IMR-90 (cell line): Measurements from ENCODE around the gene ESPL1. TPM values are rescaled to one million over a fixed set of nuclear protein-coding genes. Genes with fewer than 3 reads are reported as not detected.

Source experiments
- ATAC-seq: fragments of 200-7000 bp; cut with Tn5 transposase; 2 replicates; pipeline ENCODE4 v1.9.1; 2020; ENCODE audit warnings: low read depth, mild to moderate bottlenecking, moderate library complexity
- BruUV-seq: library from RNA; stranded (reverse); fragments of 400-500 nt; replicated peaks from 2 replicates; lab custom pipeline; 2021; lab: Mats Ljungman, UMichigan
- CTCF ChIA-PET: fragments of 300-600 bp; formaldehyde crosslinking; extraction: SDS; loops from one replicate; lab custom pipeline; 2021; ENCODE audit warnings: antibody characterized with exemption; lab: Yijun Ruan, JAX
- POLR2A ChIA-PET: fragments of 300-600 bp; sonication (Branson Sonifier 250); formaldehyde crosslinking; loops from one replicate; lab custom pipeline; 2022; ENCODE audit warnings: antibody characterized with exemption; ENCODE audit not compliant: unreplicated experiment; lab: Charles Lee
- DNase-seq: peaks from one replicate; pipeline ENCODE4 v3.0.0; 2013
- H2AFZ ChIP-seq: replicated peaks from 2 replicates; pipeline ENCODE3; 2013; ENCODE audit warnings: low read length, mild to moderate bottlenecking; ENCODE audit not compliant: poor library complexity
- H2AK5ac ChIP-seq: 2 replicates; pipeline ENCODE4 v1.6.1; 2013; ENCODE audit warnings: low read depth, low read length, inconsistent platforms
- H2AK9ac ChIP-seq: replicated peaks from 2 replicates; pipeline ENCODE3; 2013; ENCODE audit warnings: mild to moderate bottlenecking, low read depth, low read length, moderate library complexity; ENCODE audit not compliant: poor library complexity
- H2BK120ac ChIP-seq: 2 replicates; pipeline ENCODE4 v1.6.1; 2013; ENCODE audit warnings: low read depth, low read length, inconsistent platforms
- H2BK15ac ChIP-seq: 3 replicates; pipeline ENCODE4 v1.6.1; 2013; ENCODE audit warnings: low read depth, low read length, inconsistent platforms
- H2BK20ac ChIP-seq: 2 replicates; pipeline ENCODE4 v1.6.1; 2013; ENCODE audit warnings: low read depth, mild to moderate bottlenecking, inconsistent platforms, low read length, moderate library complexity
- H2BK5ac ChIP-seq: 2 replicates; pipeline ENCODE4 v1.6.1; 2013; ENCODE audit warnings: mild to moderate bottlenecking, low read depth, low read length, inconsistent platforms; ENCODE audit not compliant: poor library complexity, severe bottlenecking
- H3K14ac ChIP-seq: replicated peaks from 2 replicates; pipeline ENCODE4 v1.6.1; 2013; ENCODE audit warnings: low read depth, low read length, inconsistent platforms
- H3K18ac ChIP-seq: 2 replicates; pipeline ENCODE4 v1.6.1; 2013; ENCODE audit warnings: low read depth, low read length, control low read depth
- H3K23ac ChIP-seq: 2 replicates; pipeline ENCODE4 v1.6.1; 2013; ENCODE audit warnings: low read depth, low read length, inconsistent platforms
- H3K27ac ChIP-seq: 2 replicates; pipeline ENCODE4 v1.5.1; 2013; ENCODE audit warnings: mild to moderate bottlenecking, control low read depth, low read length; ENCODE audit not compliant: insufficient read depth
- H3K27me3 ChIP-seq: 2 replicates; pipeline ENCODE4 v1.6.1; 2013; ENCODE audit warnings: low read length; ENCODE audit not compliant: control insufficient read depth, insufficient read depth
- H3K36me3 ChIP-seq: 2 replicates; pipeline ENCODE4 v1.6.1; 2013; ENCODE audit warnings: low read length, mixed read lengths; ENCODE audit not compliant: control insufficient read depth, insufficient read depth
- H3K4ac ChIP-seq: 2 replicates; pipeline ENCODE4 v1.6.1; 2013; ENCODE audit warnings: low read depth, low read length, inconsistent platforms
- H3K4me1 ChIP-seq: 2 replicates; pipeline ENCODE4 v1.6.1; 2013; ENCODE audit warnings: low read length, mixed read lengths; ENCODE audit not compliant: control insufficient read depth, insufficient read depth
- H3K4me2 ChIP-seq: 2 replicates; pipeline ENCODE4 v1.6.1; 2013; ENCODE audit warnings: low read depth, mild to moderate bottlenecking, control low read depth, low read length, moderate library complexity
- H3K4me3 ChIP-seq: 2 replicates; pipeline ENCODE4 v1.5.1; 2013; ENCODE audit warnings: low read depth, mild to moderate bottlenecking, control low read depth, low read length, moderate library complexity; ENCODE audit not compliant: insufficient read depth
- H3K56ac ChIP-seq: 2 replicates; pipeline ENCODE4 v1.6.1; 2013; ENCODE audit warnings: low read length, inconsistent platforms; ENCODE audit not compliant: insufficient read depth; ENCODE audit errors: extremely low read depth
- H3K79me1 ChIP-seq, 2 experiments: 2 replicates each; pipeline ENCODE4 v1.6.1; 2013; ENCODE audit warnings: low read length in 2 of 2, inconsistent platforms in 1 of 2, low read depth in 1 of 2
- H3K9ac ChIP-seq: 2 replicates; pipeline ENCODE4 v1.6.1; 2013; ENCODE audit warnings: low read depth, low read length, control low read depth
- H3K9me1 ChIP-seq: 2 replicates; pipeline ENCODE4 v1.6.1; 2013; ENCODE audit warnings: low read length, inconsistent platforms; ENCODE audit not compliant: insufficient read depth
- H3K9me3 ChIP-seq: 2 replicates; pipeline ENCODE4 v1.6.1; 2013; ENCODE audit warnings: low read length; ENCODE audit not compliant: control insufficient read depth, insufficient read depth
- H4K20me1 ChIP-seq: 2 replicates; pipeline ENCODE4 v1.6.1; 2013; ENCODE audit warnings: low read length, inconsistent platforms; ENCODE audit not compliant: insufficient read depth
- H4K5ac ChIP-seq: 2 replicates; pipeline ENCODE4 v1.6.1; 2013; ENCODE audit warnings: mild to moderate bottlenecking, low read depth, low read length, control low read depth
- H4K8ac ChIP-seq, 2 experiments: 2 replicates each; pipeline ENCODE4 v1.6.1; 2013; ENCODE audit warnings: low read depth in 2 of 2, low read length in 2 of 2, control low read depth in 1 of 2, inconsistent platforms in 1 of 2
- H4K91ac ChIP-seq: 2 replicates; pipeline ENCODE4 v1.6.1; 2013; ENCODE audit warnings: low read depth, low read length, inconsistent platforms; ENCODE audit not compliant: insufficient read depth
- BHLHE40 ChIP-seq: fragments of 150-350 bp; IDR thresholded peaks from 2 replicates; pipeline ENCODE4 v1.6.1; 2016; ENCODE audit warnings: mild to moderate bottlenecking, low read depth, low read length
- CEBPB ChIP-seq: IDR thresholded peaks from 2 replicates; pipeline ENCODE4 v1.6.1; 2012; ENCODE audit warnings: low read depth, low read length, improper control_type of control experiment
- CHD1 ChIP-seq: IDR thresholded peaks from 2 replicates; pipeline ENCODE4 v1.6.1; 2012; ENCODE audit warnings: low read depth, low read length, improper control_type of control experiment
- FOS ChIP-seq: fragments of 150-350 bp; IDR thresholded peaks from 2 replicates; pipeline ENCODE4 v1.6.1; 2016; ENCODE audit warnings: low read depth, low read length
- MAFK ChIP-seq: IDR thresholded peaks from 2 replicates; pipeline ENCODE4 v1.6.1; 2012; ENCODE audit warnings: low read depth, low read length, improper control_type of control experiment
- MAZ ChIP-seq: IDR thresholded peaks from 2 replicates; pipeline ENCODE4 v1.6.1; 2012; ENCODE audit warnings: low read depth, mild to moderate bottlenecking, low read length, improper control_type of control experiment, moderate library complexity, borderline replicate concordance
- MXI1 ChIP-seq: IDR thresholded peaks from 2 replicates; pipeline ENCODE4 v1.6.1; 2012; ENCODE audit warnings: low read depth, mild to moderate bottlenecking, low read length, moderate library complexity, borderline replicate concordance
- NFE2L2 ChIP-seq: fragments of 150-350 bp; IDR thresholded peaks from 2 replicates; pipeline ENCODE4 v1.6.1; 2016; ENCODE audit warnings: low read depth, mild to moderate bottlenecking, low read length
- POLR2A ChIP-seq: IDR thresholded peaks from 2 replicates; pipeline ENCODE4 v1.6.1; 2012; ENCODE audit warnings: mild to moderate bottlenecking, low read depth, low read length
- RAD21 ChIP-seq: IDR thresholded peaks from 2 replicates; pipeline ENCODE4 v1.6.1; 2012; ENCODE audit warnings: low read length, improper control_type of control experiment
- RCOR1 ChIP-seq: IDR thresholded peaks from 2 replicates; pipeline ENCODE4 v1.6.1; 2012; ENCODE audit warnings: mild to moderate bottlenecking, low read length, improper control_type of control experiment; ENCODE audit not compliant: insufficient replicate concordance
- RFX5 ChIP-seq: IDR thresholded peaks from 2 replicates; pipeline ENCODE4 v1.8.0; 2012; ENCODE audit warnings: low read depth, mild to moderate bottlenecking, low read length, moderate library complexity
- SMC3 ChIP-seq: fragments of 150-350 bp; IDR thresholded peaks from 2 replicates; pipeline ENCODE4 v1.6.1; 2016; ENCODE audit warnings: low read depth, mild to moderate bottlenecking, antibody characterized with exemption, low read length, moderate library complexity
- WGBS, 2 experiments: methylation state at CpG; one replicate each; pipeline versions ENCODE4 v1.1.5 to v1.1.7; 2013; ENCODE audit warnings: missing lambda C conversion rate in 2 of 2; ENCODE audit not compliant: insufficient read length in 1 of 2; ENCODE audit errors: extremely low coverage in 2 of 2; 5-methylcytosine and 5-hydroxymethylcytosine counted together
- dilution Hi-C: fragments of 300-500 bp; cut with HindIII; formaldehyde crosslinking; loops from one replicate; pipeline ENCODE4 v1.14.3; 2018; ENCODE audit warnings: low sequenced_read_pairs; ENCODE audit not compliant: unreplicated experiment
- in situ Hi-C: fragments of 300-500 bp; cut with MboI; formaldehyde crosslinking; loops from 3 replicates; pipeline ENCODE4 v1.14.3; 2019; ENCODE audit warnings: low sequenced_read_pairs, inconsistent platforms, mixed read lengths
- intact Hi-C: fragments of 100-400 bp; cut with micrococcal nuclease; formaldehyde crosslinking; loops from 2 replicates; pipeline ENCODE4 v1.10.0; 2022
- polyA plus RNA-seq, 3 experiments: library from polyadenylated mRNA; depleted of rRNA; stranded (reverse); fragments of >200 nt; gene quantifications; 2 replicates each; pipeline ENCODE4 v1.2.3, GENCODE V29; 2012; ENCODE audit warnings: low replicate concordance in 1 of 3
- total RNA-seq: library from RNA; depleted of rRNA; stranded (reverse); fragments of >200 nt; gene quantifications from 2 replicates; pipeline ENCODE4 v1.2.3, GENCODE V29; 2012
- TF ChIP-seq, protein P1 (sequence below): conservative IDR thresholded peaks from 2 replicates; pipeline ENCODE4 v1.5.1; 2012; ENCODE audit warnings: mild to moderate bottlenecking, low read depth, low read length, improper control_type of control experiment
- TF ChIP-seq, protein P2 (sequence below): fragments of 150-350 bp; IDR thresholded peaks from 2 replicates; pipeline ENCODE4 v1.6.1; 2017; ENCODE audit warnings: mild to moderate bottlenecking, antibody characterized with exemption, low read length, low read depth
- TF ChIP-seq, protein P3 (sequence below): fragments of 150-350 bp; IDR thresholded peaks from 2 replicates; pipeline ENCODE4 v1.6.1; 2016; ENCODE audit warnings: low read depth, mild to moderate bottlenecking, low read length, moderate library complexity, borderline replicate concordance

The ESPL1 gene
- total and polyA plus RNA-seq, 2 of the 4 experiments (the other 2 are of a cell fraction) = 6.5 to 9.2 TPM

DNA sequence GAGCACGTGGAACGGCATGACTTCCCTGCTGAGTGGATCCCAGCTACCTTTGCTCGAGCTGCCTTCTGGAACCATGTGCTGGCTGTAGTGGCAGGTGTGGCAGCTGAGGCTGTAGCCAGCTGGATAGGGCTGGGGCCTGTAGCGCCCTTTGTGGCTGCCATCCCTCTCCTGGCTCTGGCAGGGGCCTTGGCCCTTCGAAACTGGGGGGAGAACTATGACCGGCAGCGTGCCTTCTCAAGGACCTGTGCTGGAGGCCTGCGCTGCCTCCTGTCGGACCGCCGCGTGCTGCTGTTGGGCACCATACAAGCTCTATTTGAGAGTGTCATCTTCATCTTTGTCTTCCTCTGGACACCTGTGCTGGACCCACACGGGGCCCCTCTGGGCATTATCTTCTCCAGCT is 14.8 kb upstream of the ESPL1 start:
- Histone ChIP-seq H2AK9ac (peak overlapping the region; percentile 95), H3K14ac (no peak overlapping the region), H4K20me1 (no peaks in the 10 kb centered on the region; the same call in 1 of the 2 replicates), H4K5ac (no peak overlapping the region), H2BK20ac (no peak overlapping the region), H3K27ac (peak overlapping the region; percentile 7; the same call in 1 of the 2 replicates), H3K18ac (no peak overlapping the region), H3K9me1 (peaks cover 19% of the 10 kb centered on the region), H2BK120ac (no peak overlapping the region), H4K8ac (0 out of 4 replicates have a peak overlapping the region, but pooled peaks of 1 of the 2 experiments have one; percentile 68), H3K4me1 (peaks cover 11% of the 10 kb centered on the region), H3K56ac (no peak overlapping the region), H4K91ac (no peak overlapping the region), H3K27me3 (no peaks in the 10 kb centered on the region), H2BK5ac (no peak overlapping the region), H3K79me1 (peaks cover 27 to 39% of the 10 kb centered on the region in 2 experiments), H3K23ac (no peak overlapping the region), H2AK5ac (peak overlapping the region; percentile 87; the same call in 1 of the 2 replicates), H3K4ac (peak overlapping the region; percentile 66), H3K36me3 (peaks cover 16% of the 10 kb centered on the region), H2BK15ac (no peak overlapping the region), H2AFZ (no peak overlapping the region), H3K9me3 (no peaks in the 10 kb centered on the region), H3K4me3 (no peak overlapping the region), H3K9ac (no peak overlapping the region), H3K4me2 (peak overlapping the region; percentile 83; the same call in 1 of the 2 replicates)
- POLR2A ChIA-PET = no interaction called here
- TF ChIP-seq POLR2A = no peak
- no peak for TF ChIP-seq FOS
- TF ChIP-seq, protein P1, sequence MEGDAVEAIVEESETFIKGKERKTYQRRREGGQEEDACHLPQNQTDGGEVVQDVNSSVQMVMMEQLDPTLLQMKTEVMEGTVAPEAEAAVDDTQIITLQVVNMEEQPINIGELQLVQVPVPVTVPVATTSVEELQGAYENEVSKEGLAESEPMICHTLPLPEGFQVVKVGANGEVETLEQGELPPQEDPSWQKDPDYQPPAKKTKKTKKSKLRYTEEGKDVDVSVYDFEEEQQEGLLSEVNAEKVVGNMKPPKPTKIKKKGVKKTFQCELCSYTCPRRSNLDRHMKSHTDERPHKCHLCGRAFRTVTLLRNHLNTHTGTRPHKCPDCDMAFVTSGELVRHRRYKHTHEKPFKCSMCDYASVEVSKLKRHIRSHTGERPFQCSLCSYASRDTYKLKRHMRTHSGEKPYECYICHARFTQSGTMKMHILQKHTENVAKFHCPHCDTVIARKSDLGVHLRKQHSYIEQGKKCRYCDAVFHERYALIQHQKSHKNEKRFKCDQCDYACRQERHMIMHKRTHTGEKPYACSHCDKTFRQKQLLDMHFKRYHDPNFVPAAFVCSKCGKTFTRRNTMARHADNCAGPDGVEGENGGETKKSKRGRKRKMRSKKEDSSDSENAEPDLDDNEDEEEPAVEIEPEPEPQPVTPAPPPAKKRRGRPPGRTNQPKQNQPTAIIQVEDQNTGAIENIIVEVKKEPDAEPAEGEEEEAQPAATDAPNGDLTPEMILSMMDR = no peak
- TF ChIP-seq CEBPB = no peak
- no peak for TF ChIP-seq MXI1
- TF ChIP-seq MAFK = no peak
- no peak for TF ChIP-seq MAZ
- TF ChIP-seq BHLHE40 = no peak
- no peak for TF ChIP-seq NFE2L2
- no peak for TF ChIP-seq SMC3
- TF ChIP-seq, protein P2, sequence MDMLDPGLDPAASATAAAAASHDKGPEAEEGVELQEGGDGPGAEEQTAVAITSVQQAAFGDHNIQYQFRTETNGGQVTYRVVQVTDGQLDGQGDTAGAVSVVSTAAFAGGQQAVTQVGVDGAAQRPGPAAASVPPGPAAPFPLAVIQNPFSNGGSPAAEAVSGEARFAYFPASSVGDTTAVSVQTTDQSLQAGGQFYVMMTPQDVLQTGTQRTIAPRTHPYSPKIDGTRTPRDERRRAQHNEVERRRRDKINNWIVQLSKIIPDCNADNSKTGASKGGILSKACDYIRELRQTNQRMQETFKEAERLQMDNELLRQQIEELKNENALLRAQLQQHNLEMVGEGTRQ = no peak
- TF ChIP-seq, protein P3, sequence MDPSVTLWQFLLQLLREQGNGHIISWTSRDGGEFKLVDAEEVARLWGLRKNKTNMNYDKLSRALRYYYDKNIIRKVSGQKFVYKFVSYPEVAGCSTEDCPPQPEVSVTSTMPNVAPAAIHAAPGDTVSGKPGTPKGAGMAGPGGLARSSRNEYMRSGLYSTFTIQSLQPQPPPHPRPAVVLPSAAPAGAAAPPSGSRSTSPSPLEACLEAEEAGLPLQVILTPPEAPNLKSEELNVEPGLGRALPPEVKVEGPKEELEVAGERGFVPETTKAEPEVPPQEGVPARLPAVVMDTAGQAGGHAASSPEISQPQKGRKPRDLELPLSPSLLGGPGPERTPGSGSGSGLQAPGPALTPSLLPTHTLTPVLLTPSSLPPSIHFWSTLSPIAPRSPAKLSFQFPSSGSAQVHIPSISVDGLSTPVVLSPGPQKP = no peak
- TF ChIP-seq RCOR1 = no peak
- no peak for TF ChIP-seq RAD21
- no peak for TF ChIP-seq RFX5
- TF ChIP-seq CHD1 = no peak
- CTCF ChIA-PET = no interaction called here
- in situ Hi-C loops (no loop called here), intact Hi-C loops (loop anchor here (2.0 kb wide), 1 partner anchor 40 kb away; no protein-coding TSS in a partner anchor), dilution Hi-C loops (no loop called here)
- WGBS, 2 experiments = 94% methylated on average over 9 of the region's 13 CpGs; no CpG with 5 or more reads in 1 of the 2 experiments
- DNase-seq = no peak
- no peak for ATAC-seq
- no TSS peak for BruUV-seq
